Hematopoietic multipotent progenitor cell treated with erythropoietin and hydrocortisone succinate and interleukin-3 and kit ligand, for 15 days (in vitro differentiated cells): ENCODE results near the gene SPPL2A.
"Not testable (repeated sequence)": the region's sequence is repeated elsewhere in the genome, so short reads cannot be mapped to it uniquely, and the experiment has no call there.

Experiments
- DNase-seq: peaks from one replicate; pipeline ENCODE4 v3.0.0-alpha.2; 2015; ENCODE audit warnings: low spot score

The SPPL2A gene

GRCh38 chr15:50765195-50765967 lies at the start of gene SPPL2A:
Gene SPPL2A, minus strand, starts transcription at chr15:50765706. Its CDS starts 173 bp downstream, at chr15:50765533.
- DNase-seq, result peak; percentile 64

GRCh38 chr15:50814634-50815033 lies 49.1 kb upstream of the SPPL2A start:
- no peak for DNase-seq

- DNase-seq, result no peak
These were observed 48.4 kb upstream of the SPPL2A start for GRCh38 chr15:50813865-50814264.

GRCh38 chr15:50813089-50813488 lies 47.6 kb upstream of the SPPL2A start:
- no peak for DNase-seq

- DNase-seq, result not testable (repeated sequence)
These were observed 46.6 kb upstream of the SPPL2A start for GRCh38 chr15:50812181-50812506.

GRCh38 chr15:50811461-50812180 lies 46.1 kb upstream of the SPPL2A start:
- DNase-seq, result not testable (repeated sequence)

GRCh38 chr15:50810128-50810527 lies 44.6 kb upstream of the SPPL2A start:
- no peak for DNase-seq

- DNase-seq, result no peak
These were observed 43.2 kb upstream of the SPPL2A start for GRCh38 chr15:50808728-50809127.

GRCh38 chr15:50803479-50804180 lies 38.1 kb upstream of the SPPL2A start:
- DNase-seq, result no peak

- no peak for DNase-seq
These were observed 35.2 kb upstream of the SPPL2A start for GRCh38 chr15:50800715-50801114.

- DNase-seq, result no peak
These were observed 33.2 kb upstream of the SPPL2A start for GRCh38 chr15:50798684-50799083.

- no peak for DNase-seq
These were observed 32.4 kb upstream of the SPPL2A start for GRCh38 chr15:50797926-50798325.

- no peak for DNase-seq
These were observed 26.0 kb upstream of the SPPL2A start for GRCh38 chr15:50791486-50791885.

GRCh38 chr15:50790778-50791453 lies 25.4 kb upstream of the SPPL2A start:
- no peak for DNase-seq

- DNase-seq, result no peak
These were observed 21.4 kb upstream of the SPPL2A start for GRCh38 chr15:50786871-50787270.

- no peak for DNase-seq
These were observed 20.9 kb upstream of the SPPL2A start for GRCh38 chr15:50786438-50786837.

GRCh38 chr15:50783895-50784294 lies 18.4 kb upstream of the SPPL2A start:
- DNase-seq, result no peak

GRCh38 chr15:50783411-50783810 lies 17.9 kb upstream of the SPPL2A start:
- no peak for DNase-seq

- no peak for DNase-seq
These were observed 12.6 kb upstream of the SPPL2A start for GRCh38 chr15:50778086-50778485.

GRCh38 chr15:50777042-50777441 lies 11.5 kb upstream of the SPPL2A start:
- no peak for DNase-seq

GRCh38 chr15:50774450-50774849 lies 8.9 kb upstream of the SPPL2A start:
- no peak for DNase-seq

- no peak for DNase-seq
These were observed 7.9 kb upstream of the SPPL2A start for GRCh38 chr15:50773389-50773788.
